AG09309 (cell line): Measurements from ENCODE around the gene KLC1.
"Not testable (repeated sequence)": the region's sequence is repeated elsewhere in the genome, so short reads cannot be mapped to it uniquely, and the experiment has no call there.

Experiments used
- DNase-seq: peaks from one replicate; pipeline ENCODE4 v3.0.0-alpha.2; 2010; ENCODE audit warnings: low read depth
- H3K4me3 ChIP-seq: 2 replicates; pipeline ENCODE4 v1.5.1; 2011; ENCODE audit warnings: mild to moderate bottlenecking, low read depth, low read length, moderate library complexity; ENCODE audit not compliant: control insufficient read depth
- TF ChIP-seq, protein P1 (sequence below): IDR thresholded peaks from 2 replicates; pipeline ENCODE4 v1.5.1; 2011; ENCODE audit warnings: mild to moderate bottlenecking, low read depth, low read length, inconsistent platforms; ENCODE audit not compliant: insufficient read depth, control insufficient read depth; ENCODE audit errors: missing control alignments

KLC1 gene

DNA sequence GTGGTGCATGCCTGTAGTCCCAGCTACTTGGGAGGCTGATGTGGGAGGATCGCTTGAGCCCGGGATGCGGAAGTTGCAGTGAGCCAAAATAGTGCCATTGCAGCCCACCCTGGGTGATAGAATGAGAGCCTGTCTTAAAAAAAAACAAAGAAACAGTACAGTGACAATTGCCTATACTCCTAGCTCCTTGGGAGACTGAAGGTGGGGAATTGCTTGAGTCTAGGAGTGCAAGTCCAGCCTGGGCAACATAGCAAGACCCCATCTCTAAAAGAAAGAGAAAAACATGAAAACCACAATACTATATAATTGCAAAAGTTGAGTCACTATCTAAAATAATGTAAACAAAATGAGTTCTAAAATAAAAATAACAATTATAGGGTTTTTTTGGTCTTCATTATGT, 20.0 kb downstream of the KLC1 start:
- TF ChIP-seq, protein P1, sequence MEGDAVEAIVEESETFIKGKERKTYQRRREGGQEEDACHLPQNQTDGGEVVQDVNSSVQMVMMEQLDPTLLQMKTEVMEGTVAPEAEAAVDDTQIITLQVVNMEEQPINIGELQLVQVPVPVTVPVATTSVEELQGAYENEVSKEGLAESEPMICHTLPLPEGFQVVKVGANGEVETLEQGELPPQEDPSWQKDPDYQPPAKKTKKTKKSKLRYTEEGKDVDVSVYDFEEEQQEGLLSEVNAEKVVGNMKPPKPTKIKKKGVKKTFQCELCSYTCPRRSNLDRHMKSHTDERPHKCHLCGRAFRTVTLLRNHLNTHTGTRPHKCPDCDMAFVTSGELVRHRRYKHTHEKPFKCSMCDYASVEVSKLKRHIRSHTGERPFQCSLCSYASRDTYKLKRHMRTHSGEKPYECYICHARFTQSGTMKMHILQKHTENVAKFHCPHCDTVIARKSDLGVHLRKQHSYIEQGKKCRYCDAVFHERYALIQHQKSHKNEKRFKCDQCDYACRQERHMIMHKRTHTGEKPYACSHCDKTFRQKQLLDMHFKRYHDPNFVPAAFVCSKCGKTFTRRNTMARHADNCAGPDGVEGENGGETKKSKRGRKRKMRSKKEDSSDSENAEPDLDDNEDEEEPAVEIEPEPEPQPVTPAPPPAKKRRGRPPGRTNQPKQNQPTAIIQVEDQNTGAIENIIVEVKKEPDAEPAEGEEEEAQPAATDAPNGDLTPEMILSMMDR, result no peak
- H3K4me3 ChIP-seq, result no peak overlapping the region
- no peak for DNase-seq

DNA sequence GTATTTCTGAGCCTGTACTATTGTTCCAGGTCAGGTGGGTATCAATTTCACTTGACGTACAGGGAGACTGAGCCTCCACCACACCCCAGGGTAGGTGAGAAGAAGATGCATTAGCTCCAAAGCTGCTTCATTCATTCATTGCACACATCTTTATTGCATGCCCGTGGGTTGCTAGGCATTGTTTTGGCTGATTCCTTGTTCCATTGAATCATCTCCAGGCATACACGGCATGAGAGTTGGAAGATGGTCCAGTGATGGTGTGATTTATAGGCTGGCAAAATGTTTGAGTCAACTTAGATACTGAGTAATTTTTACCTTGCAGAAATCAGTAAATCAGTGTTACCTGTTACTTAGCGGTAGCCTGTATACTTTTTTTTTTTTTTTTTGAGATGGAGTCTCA, 21.2 kb downstream of the KLC1 start:
- H3K4me3 ChIP-seq, result no peak overlapping the region
- TF ChIP-seq, protein P1, result no peak
- no peak for DNase-seq

GRCh38 chr14:103651585-103651984, 22.6 kb downstream of the KLC1 start:
- TF ChIP-seq, protein P1, result no peak
- DNase-seq, result no peak
- H3K4me3 ChIP-seq, result no peak overlapping the region

DNA sequence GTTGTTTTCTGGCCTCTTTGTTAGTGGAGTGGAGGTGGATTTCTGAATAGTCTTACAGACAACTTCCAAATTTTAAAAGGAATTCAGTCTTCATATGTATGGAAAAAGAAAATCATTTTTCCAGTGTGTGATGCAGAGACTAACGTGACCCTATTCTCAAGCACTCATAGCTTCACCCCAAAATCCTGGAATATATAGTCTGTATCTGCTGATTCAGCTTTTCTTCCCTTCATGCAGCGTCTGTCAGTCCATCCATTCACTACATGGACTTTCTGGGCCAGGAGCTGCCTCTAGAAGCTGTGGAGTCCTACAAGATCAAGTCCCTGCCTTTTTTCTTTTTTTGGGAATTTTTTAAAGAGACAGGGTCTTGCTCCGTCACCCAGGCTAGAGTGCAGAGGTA, 23.8 kb downstream of the KLC1 start:
- DNase-seq, result no peak
- H3K4me3 ChIP-seq, result no peak overlapping the region
- TF ChIP-seq, protein P1, result no peak

DNA sequence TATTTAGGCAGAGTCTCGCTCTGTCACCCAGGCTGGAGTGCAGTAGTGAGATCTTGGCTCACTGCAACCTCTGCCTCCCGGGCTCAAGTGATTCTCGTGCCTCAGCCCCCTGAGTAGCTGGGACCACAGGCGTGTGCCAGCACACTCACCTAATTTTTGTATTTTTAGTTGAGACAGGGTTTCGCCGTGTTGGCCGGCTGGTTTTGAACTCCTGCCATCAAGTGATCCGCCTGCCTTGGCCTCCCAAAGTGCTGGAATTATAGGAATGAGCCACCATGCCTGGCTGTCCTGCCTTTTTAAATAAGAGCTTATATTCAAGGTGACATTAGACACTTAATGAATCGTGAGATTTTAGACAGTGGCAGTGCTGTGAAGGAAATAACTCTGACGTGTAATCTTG, 24.3 kb downstream of the KLC1 start:
- DNase-seq, H3K4me3 ChIP-seq: not testable (repeated sequence)

GRCh38 chr14:103653805-103654204, 24.8 kb downstream of the KLC1 start:
- DNase-seq, result no peak
- TF ChIP-seq, protein P1, result no peak
- no peak overlapping the region for H3K4me3 ChIP-seq

- DNase-seq, result no peak
- TF ChIP-seq, protein P1, result no peak
- H3K4me3 ChIP-seq, result no peak overlapping the region
These were observed 25.6 kb downstream of the KLC1 start for GRCh38 chr14:103654619-103655018.
